A673 (cell line): ENCODE results near the gene DHRSX.

Experiments used
- EZH2 ChIP-seq: fragments of 200-600 bp; sonication (generic); IDR thresholded peaks from 2 replicates; pipeline ENCODE4 v1.6.1; 2017; ENCODE audit warnings: borderline replicate concordance, low read depth, mild to moderate bottlenecking, mixed read lengths, antibody characterized with exemption, low read length; ENCODE audit not compliant: poor library complexity, severe bottlenecking
- TF ChIP-seq, protein P1 (sequence below): fragments of 300-800, 200-600 bp; sonication (generic); conservative IDR thresholded peaks from 2 replicates; pipeline ENCODE4 v1.5.1; 2017; ENCODE audit warnings: low read depth, mild to moderate bottlenecking, antibody characterized with exemption, low read length, moderate library complexity, mixed read lengths

DNA sequence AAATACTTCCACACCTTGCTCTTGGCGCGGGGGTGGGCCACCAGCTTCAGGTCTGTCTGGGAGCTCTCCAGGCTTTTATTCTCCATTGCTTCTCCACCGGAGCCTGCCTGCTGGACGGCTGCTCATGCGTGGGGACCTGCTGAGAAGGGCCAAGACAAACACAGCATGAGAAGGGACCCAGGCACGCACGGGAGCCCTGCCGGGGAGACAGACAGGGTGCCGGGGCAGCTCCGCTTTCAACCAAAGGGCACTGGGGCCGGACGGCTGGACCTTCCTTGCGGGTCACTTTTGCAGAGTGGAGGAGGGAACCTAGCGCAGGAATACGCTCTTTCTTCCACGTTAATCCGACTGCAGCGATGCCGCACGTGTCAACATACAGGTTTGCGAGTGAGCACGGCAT is 10.1 kb downstream of the DHRSX start:
- TF ChIP-seq, protein P1, sequence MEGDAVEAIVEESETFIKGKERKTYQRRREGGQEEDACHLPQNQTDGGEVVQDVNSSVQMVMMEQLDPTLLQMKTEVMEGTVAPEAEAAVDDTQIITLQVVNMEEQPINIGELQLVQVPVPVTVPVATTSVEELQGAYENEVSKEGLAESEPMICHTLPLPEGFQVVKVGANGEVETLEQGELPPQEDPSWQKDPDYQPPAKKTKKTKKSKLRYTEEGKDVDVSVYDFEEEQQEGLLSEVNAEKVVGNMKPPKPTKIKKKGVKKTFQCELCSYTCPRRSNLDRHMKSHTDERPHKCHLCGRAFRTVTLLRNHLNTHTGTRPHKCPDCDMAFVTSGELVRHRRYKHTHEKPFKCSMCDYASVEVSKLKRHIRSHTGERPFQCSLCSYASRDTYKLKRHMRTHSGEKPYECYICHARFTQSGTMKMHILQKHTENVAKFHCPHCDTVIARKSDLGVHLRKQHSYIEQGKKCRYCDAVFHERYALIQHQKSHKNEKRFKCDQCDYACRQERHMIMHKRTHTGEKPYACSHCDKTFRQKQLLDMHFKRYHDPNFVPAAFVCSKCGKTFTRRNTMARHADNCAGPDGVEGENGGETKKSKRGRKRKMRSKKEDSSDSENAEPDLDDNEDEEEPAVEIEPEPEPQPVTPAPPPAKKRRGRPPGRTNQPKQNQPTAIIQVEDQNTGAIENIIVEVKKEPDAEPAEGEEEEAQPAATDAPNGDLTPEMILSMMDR = no peak
- no peak for TF ChIP-seq EZH2
